Right lobe of liver (tissue), 6 donors: Measurements from ENCODE around the gene GATC. TPM values are rescaled to one million over a fixed set of nuclear protein-coding genes. Genes with fewer than 3 reads are reported as not detected.
"Not testable (repeated sequence)": the region's sequence is repeated elsewhere in the genome, so short reads cannot be mapped to it uniquely, and the experiment has no call there.

ENCODE experiments used
- ATAC-seq, 4 donors: fragments of 200-7000 bp; cut with Tn5 transposase; one replicate each; pipeline ENCODE4 v1.9.1; 2020; ENCODE audit warnings: mild to moderate bottlenecking in 4 of 4, moderate library complexity in 4 of 4
- DNase-seq, 3 donors: peaks; one replicate each; pipeline ENCODE4 v3.0.0-alpha.2; 2020
- H3K27ac ChIP-seq, 3 donors: fragments of 200-600 bp; one replicate each; pipeline ENCODE4 v1.8.0; 2022
- H3K27me3 ChIP-seq, 2 donors: fragments of 200-600 bp; one replicate each; pipeline ENCODE4 v1.8.0; 2022
- H3K36me3 ChIP-seq, 4 donors: fragments of 200-600 bp; sonication (generic) in 1 of 4; one replicate each; pipeline versions ENCODE4 v1.5.1 to v1.8.0; 2017 to 2022; ENCODE audit warnings: control low read depth in 1 of 4
- H3K4me1 ChIP-seq, 4 donors: fragments of 200-600 bp; sonication (generic) in 1 of 4; one replicate each; pipeline versions ENCODE4 v1.5.1 to v1.8.0; 2017 to 2022; ENCODE audit warnings: control low read depth in 1 of 4
- H3K4me3 ChIP-seq, 3 donors: fragments of 200-600 bp; one replicate each; pipeline ENCODE4 v1.8.0; 2022
- H3K9me3 ChIP-seq, 4 donors: fragments of 200-600 bp; sonication (generic) in 1 of 4; one replicate each; pipeline versions ENCODE4 v1.5.1 to v1.8.0; 2017 to 2022; ENCODE audit warnings: control low read depth in 1 of 4
- CTCF ChIP-seq, 4 donors: fragments of 200-600 bp in 3 of 4; fragments of 450-650 bp in 1 of 4; IDR thresholded peaks; one replicate each; pipeline versions ENCODE4 v1.5.1 to v1.8.0; 2016 to 2022; ENCODE audit warnings: antibody characterized with exemption in 4 of 4, mild to moderate bottlenecking in 2 of 4
- POLR2A ChIP-seq: fragments of 450-650 bp; IDR thresholded peaks from one replicate; pipeline ENCODE4 v1.6.1; 2017; ENCODE audit warnings: antibody characterized with exemption, mild to moderate bottlenecking
- WGBS: methylation state at CpG from one replicate; pipeline ENCODE4 v1.1.6; 2018; ENCODE audit warnings: low coverage, low lambda C conversion rate; ENCODE audit not compliant: insufficient coverage; ENCODE audit errors: missing lambda C conversion rate; 5-methylcytosine and 5-hydroxymethylcytosine counted together
- intact Hi-C, 2 donors: fragments of 100-400 bp; cut with DNase I; formaldehyde crosslinking; loops; one replicate each; pipeline versions ENCODE4 v1.11.2 to v1.14.1; 2022
- total RNA-seq, 6 experiments: library from RNA; depleted of rRNA in 2 of 6; stranded (reverse); fragments of >200 nt in 2 of 6; fragmentation: NEBNext Ultra II Directional in 3 of 6; extraction: Animal tissue kit (Norgen Biotek cat#: 25700) in 3 of 6; gene quantifications; one replicate each; pipeline versions ENCODE4 v1.1.0 to v1.2.4, GENCODE V29; 2016 to 2023
- donor health status: DM: no; HTN: yes; CAD: no.
- donor health status: DM: no; HTN: no; CAD: no.
- donor health status: DM: no; HTN: no; CAD: no.
- donor health status: DM: no; HTN: yes; CAD: no.
- donor health status: DM: no; HTN: yes; CAD: no.

Gene GATC
- total RNA-seq, 6 experiments from 2014 or later: 13.4 to 23.8 (median 15.9) TPM

- 91% methylated on average over 1 of the region's 1 CpG for WGBS
- DNase-seq (no peak), ATAC-seq (no peak)
- Histone ChIP-seq H3K27ac (no peak overlapping the region), H3K27me3 (no peaks in the 10 kb centered on the region), H3K4me3 (no peak overlapping the region), H3K36me3 (no peaks in the 10 kb centered on the region), H3K9me3 (no peaks in the 10 kb centered on the region), H3K4me1 (no peaks in the 10 kb centered on the region)
- intact Hi-C loops: no loop called here
- TF ChIP-seq CTCF (IDR thresholded peaks at IDR 0.05): no peak
- no peak for TF ChIP-seq POLR2A
These were observed 37.4 kb downstream of the GATC start for GRCh38 chr12:120483621-120484020.

GRCh38 chr12:120485961-120486881, 40.0 kb downstream of the GATC start:
- ATAC-seq (no peak), DNase-seq (no peak)
- H3K36me3 ChIP-seq: no peaks in the 10 kb centered on the region
- intact Hi-C loops: no loop called here
- no peaks in the 10 kb centered on the region for H3K4me1 ChIP-seq
- H3K4me3 ChIP-seq: no peak overlapping the region
- no peak overlapping the region for H3K27ac ChIP-seq
- 83% methylated on average over 7 of the region's 7 CpGs for WGBS
- H3K9me3 ChIP-seq: no peaks in the 10 kb centered on the region
- no peak for TF ChIP-seq CTCF (IDR thresholded peaks at IDR 0.05)
- TF ChIP-seq POLR2A: no peak
- no peaks in the 10 kb centered on the region for H3K27me3 ChIP-seq

- ATAC-seq, H3K4me3 ChIP-seq, H3K27ac ChIP-seq, intact Hi-C loops, H3K9me3 ChIP-seq, H3K4me1 ChIP-seq, DNase-seq, H3K36me3 ChIP-seq, H3K27me3 ChIP-seq: not testable (repeated sequence)
- WGBS: 87% methylated on average over 6 of the region's 7 CpGs
These were observed 41.3 kb downstream of the GATC start for GRCh38 chr12:120487552-120487951.

GRCh38 chr12:120488057-120488640, 41.9 kb downstream of the GATC start:
- TF ChIP-seq CTCF (IDR thresholded peaks at IDR 0.05) (no peak), POLR2A (no peak)
- H3K9me3 ChIP-seq: no peaks in the 10 kb centered on the region
- H3K27ac ChIP-seq: no peak overlapping the region
- no peaks in the 10 kb centered on the region for H3K36me3 ChIP-seq
- H3K4me3 ChIP-seq: no peak overlapping the region
- no peaks in the 10 kb centered on the region for H3K4me1 ChIP-seq
- DNase-seq (no peak), ATAC-seq (no peak)
- intact Hi-C loops: no loop called here
- H3K27me3 ChIP-seq: no peaks in the 10 kb centered on the region
- 71% methylated on average over 5 of the region's 5 CpGs for WGBS

- Histone ChIP-seq H3K4me3 (no peak overlapping the region), H3K9me3 (no peaks in the 10 kb centered on the region), H3K27ac (no peak overlapping the region), H3K27me3 (no peaks in the 10 kb centered on the region), H3K4me1 (no peaks in the 10 kb centered on the region), H3K36me3 (no peaks in the 10 kb centered on the region)
- TF ChIP-seq POLR2A: no peak
- no peak for TF ChIP-seq CTCF (IDR thresholded peaks at IDR 0.05)
- ATAC-seq (no peak), DNase-seq (no peak)
- intact Hi-C loops: no loop called here
- WGBS: 100% methylated on average over 2 of the region's 4 CpGs
These were observed 42.8 kb downstream of the GATC start for GRCh38 chr12:120489018-120489417.
